ENCODE data around the gene TMEM237. TPM values are rescaled to one million over a fixed set of nuclear protein-coding genes. Genes with fewer than 3 reads are reported as not detected.
"Not testable (repeated sequence)": the region's sequence is repeated elsewhere in the genome, so short reads cannot be mapped to it uniquely, and the experiment has no call there.

TMEM237 gene
- polyA plus RNA-seq (2012; ENCODE audit: insufficient read depth, insufficient read length), result 105 TPM

GRCh38 chr2:201643216-201643890 lies at the start of gene TMEM237:
Gene TMEM237 (minus strand): TSS chr2:201643503. CDS start chr2:201643400, 103 bp downstream.
- peak within 1 kb of the TSS; percentile 97 for H3K4me3 ChIP-seq (ENCODE audit: low read length)
- peak; percentile 32 for DNase-seq (ENCODE audit: low read depth, low spot score)

GRCh38 chr2:201685156-201685555 lies 41.9 kb upstream of the TMEM237 start:
- H3K4me3 ChIP-seq (ENCODE audit: low read length), result no peak overlapping the region
- no peak for DNase-seq (ENCODE audit: low read depth, low spot score)

DNA sequence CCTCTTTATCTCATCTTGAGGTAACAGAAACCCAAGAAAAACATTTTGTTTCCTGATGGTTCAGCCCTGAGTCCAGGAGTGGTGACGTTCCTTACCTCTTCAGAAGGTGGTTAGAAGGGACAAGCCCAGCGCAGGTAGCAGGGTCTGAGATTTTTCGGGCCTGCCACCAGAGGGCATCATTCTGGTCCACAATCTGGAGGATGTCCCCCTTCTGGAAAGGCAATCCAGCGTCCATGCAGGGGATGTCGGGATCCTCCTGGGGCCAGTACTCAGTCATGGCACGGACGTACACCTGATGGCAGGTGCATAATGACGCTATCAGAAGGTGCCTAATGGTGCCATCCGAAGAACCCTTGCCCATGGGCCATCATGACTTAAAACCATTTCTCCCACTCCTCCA lies 37.4 kb upstream of the TMEM237 start:
- DNase-seq (ENCODE audit: low read depth, low spot score), result no peak
- no peak overlapping the region for H3K4me3 ChIP-seq (ENCODE audit: low read length)

GRCh38 chr2:201678401-201678800 lies 35.1 kb upstream of the TMEM237 start:
- no peak for DNase-seq (ENCODE audit: low read depth, low spot score)

GRCh38 chr2:201675454-201675853 lies 32.2 kb upstream of the TMEM237 start:
- no peak overlapping the region for H3K4me3 ChIP-seq (ENCODE audit: low read length)
- no peak for DNase-seq (ENCODE audit: low read depth, low spot score)

More at GRCh38 chr2:201678401-201678800, 35.1 kb upstream of the TMEM237 start:
- no peak overlapping the region for H3K4me3 ChIP-seq (ENCODE audit: low read length)

GRCh38 chr2:201674794-201675193 lies 31.5 kb upstream of the TMEM237 start:
- H3K4me3 ChIP-seq (ENCODE audit: low read length), result no peak overlapping the region
- DNase-seq (ENCODE audit: low read depth, low spot score), result no peak

- no peak for DNase-seq (ENCODE audit: low read depth, low spot score)
- no peak overlapping the region for H3K4me3 ChIP-seq (ENCODE audit: low read length)
Observed at GRCh38 chr2:201674298-201674697, 31.0 kb upstream of the TMEM237 start.

GRCh38 chr2:201673546-201673945 lies 30.2 kb upstream of the TMEM237 start:
- no peak overlapping the region for H3K4me3 ChIP-seq (ENCODE audit: low read length)
- DNase-seq (ENCODE audit: low read depth, low spot score), result no peak

- H3K4me3 ChIP-seq (ENCODE audit: low read length); DNase-seq (ENCODE audit: low read depth, low spot score): not testable (repeated sequence)
Observed at GRCh38 chr2:201671205-201671604, 27.9 kb upstream of the TMEM237 start.

DNA sequence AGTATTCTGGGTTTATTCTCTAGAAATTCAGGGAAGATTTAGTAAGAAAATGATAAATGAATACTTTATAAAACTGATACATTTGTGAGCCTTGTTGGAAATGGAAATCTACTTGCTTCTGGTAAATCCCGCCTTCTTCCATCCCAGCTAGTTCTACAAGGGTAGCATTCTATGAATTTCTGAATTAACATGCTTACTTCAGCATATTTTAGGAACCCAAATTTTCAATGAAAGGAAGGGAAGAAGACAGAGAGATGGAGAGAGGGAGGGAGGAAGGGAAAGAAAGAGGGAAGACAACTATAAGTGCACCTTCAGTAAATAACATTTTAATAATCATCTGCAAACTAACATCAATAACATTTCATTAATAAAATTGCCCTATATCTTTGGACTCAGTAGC lies 26.6 kb upstream of the TMEM237 start:
- DNase-seq (ENCODE audit: low read depth, low spot score), result no peak
- no peak overlapping the region for H3K4me3 ChIP-seq (ENCODE audit: low read length)

GRCh38 chr2:201668402-201668910 lies 25.2 kb upstream of the TMEM237 start:
- H3K4me3 ChIP-seq (ENCODE audit: low read length), result no peak overlapping the region
- DNase-seq (ENCODE audit: low read depth, low spot score), result no peak

DNA sequence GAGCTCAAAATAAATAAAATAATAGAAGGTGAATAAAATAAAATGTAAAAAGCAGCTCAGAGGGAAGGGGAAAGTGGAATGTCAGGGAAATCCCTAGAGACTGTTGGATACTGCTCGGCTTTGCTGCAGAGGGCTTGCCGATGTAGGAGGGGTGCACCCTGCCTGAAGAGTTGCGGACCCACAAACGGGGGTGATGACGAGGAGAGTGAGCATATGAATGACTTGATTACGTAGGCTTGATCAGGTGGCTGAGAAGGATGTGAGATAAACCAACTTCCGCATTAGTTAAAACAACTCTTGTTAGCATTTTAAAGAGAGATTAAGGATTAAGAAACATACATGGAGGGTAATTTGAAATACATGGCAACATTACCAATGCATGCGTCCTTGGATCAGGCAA lies 21.0 kb upstream of the TMEM237 start:
- no peak overlapping the region for H3K4me3 ChIP-seq (ENCODE audit: low read length)
- DNase-seq (ENCODE audit: low read depth, low spot score), result no peak

GRCh38 chr2:201661366-201661765 lies 18.1 kb upstream of the TMEM237 start:
- H3K4me3 ChIP-seq (ENCODE audit: low read length), result no peak overlapping the region
- no peak for DNase-seq (ENCODE audit: low read depth, low spot score)

- peak; percentile 35 for DNase-seq (ENCODE audit: low read depth, low spot score)
- no peak overlapping the region for H3K4me3 ChIP-seq (ENCODE audit: low read length)
Observed at GRCh38 chr2:201660293-201660895, 17.1 kb upstream of the TMEM237 start.

GRCh38 chr2:201656740-201657139 lies 13.4 kb upstream of the TMEM237 start:
- no peak for DNase-seq (ENCODE audit: low read depth, low spot score)
- no peak overlapping the region for H3K4me3 ChIP-seq (ENCODE audit: low read length)

DNA sequence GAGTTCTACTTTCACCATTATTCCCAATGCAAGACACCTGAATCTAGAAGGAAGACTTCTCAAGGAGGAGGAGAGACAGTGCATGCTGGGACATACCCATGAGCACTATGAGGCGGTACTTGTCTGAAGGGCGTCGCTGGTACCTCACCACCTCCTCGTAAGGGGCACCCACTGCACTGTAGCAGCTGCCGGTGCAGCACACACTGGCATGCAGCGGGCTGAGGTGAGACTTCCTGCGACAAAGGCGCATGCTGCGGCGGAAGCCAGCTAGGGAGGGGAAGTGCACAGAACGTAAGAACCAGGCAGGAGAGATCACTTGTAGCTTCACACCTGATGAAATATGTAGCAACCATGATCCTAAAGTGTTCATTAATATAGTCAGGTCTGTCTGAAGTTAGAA lies 12.8 kb upstream of the TMEM237 start:
- DNase-seq (ENCODE audit: low read depth, low spot score), result no peak
- H3K4me3 ChIP-seq (ENCODE audit: low read length), result no peak overlapping the region

GRCh38 chr2:201654616-201655384 lies 11.5 kb upstream of the TMEM237 start:
- H3K4me3 ChIP-seq (ENCODE audit: low read length), result no peak overlapping the region
- DNase-seq (ENCODE audit: low read depth, low spot score), result no peak

DNA sequence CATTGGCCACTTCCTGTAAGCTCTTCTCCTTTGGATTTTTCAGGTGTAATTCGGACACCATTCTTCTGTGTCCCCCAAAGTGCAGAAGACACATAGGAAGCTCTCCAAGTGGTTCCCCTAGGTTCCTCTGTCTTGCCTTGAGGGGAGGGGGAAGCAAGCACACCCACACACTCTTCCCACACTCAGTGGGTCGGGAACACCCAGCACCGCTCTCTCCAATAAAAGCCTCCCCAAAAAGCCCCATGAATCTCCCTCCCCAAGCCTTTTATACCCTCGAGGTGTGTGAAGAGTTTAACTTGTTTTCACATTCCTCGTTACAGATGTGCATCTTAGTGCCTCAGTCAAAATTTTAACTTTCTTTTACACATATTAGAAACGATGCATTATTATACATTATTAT lies 9.9 kb upstream of the TMEM237 start:
- no peak for DNase-seq (ENCODE audit: low read depth, low spot score)
- H3K4me3 ChIP-seq (ENCODE audit: low read length), result no peak overlapping the region

DNA sequence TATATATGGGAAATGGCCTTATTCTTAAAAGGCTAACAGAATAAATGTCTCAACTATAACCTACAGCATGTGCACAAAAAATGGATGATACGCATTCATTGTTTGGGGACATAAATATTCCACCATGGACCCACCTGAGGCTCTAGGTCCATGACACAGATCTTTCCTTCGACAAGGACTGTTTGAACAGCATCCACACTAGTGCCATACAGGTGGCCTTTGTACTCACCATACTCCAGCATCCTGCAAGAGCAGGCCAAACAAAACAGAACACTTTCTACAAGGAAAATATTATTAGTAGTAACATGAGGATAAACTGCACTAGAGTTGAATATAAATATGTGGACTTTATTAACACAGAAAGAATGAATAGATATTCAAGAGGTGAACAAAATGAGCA lies 6.1 kb upstream of the TMEM237 start:
- no peak overlapping the region for H3K4me3 ChIP-seq (ENCODE audit: low read length)
- no peak for DNase-seq (ENCODE audit: low read depth, low spot score)

DNA sequence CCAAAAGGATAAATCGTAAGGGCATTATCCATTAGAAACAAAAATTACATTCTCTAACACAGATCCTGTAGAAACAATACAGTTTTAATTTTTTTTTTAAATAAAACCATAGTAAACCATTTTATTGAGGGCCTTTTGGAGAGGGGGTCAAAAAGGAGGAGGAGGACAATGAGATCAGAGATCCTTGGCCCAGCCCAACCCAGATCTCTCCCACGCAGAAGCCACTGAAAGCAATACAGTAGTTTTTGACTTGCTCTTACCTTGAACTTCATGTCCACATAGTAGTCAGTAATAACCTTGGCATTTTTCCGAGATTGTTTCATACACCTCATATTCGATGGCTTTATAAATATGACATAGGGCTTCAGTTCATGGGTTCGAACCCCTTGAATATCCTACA lies 4.1 kb upstream of the TMEM237 start:
- no peak for DNase-seq (ENCODE audit: low read depth, low spot score)
- no peak overlapping the region for H3K4me3 ChIP-seq (ENCODE audit: low read length)
